H1 (cell line): ENCODE measurements around the gene PITPNC1.

ENCODE experiments used
- CTCF ChIP-seq, 3 experiments: IDR thresholded peaks; 1 replicate in 2 of 3; 2 replicates in 1 of 3; pipeline versions ENCODE4 v1.5.1 to v1.6.1; 2011; ENCODE audit warnings: low read length in 3 of 3, mild to moderate bottlenecking in 3 of 3, inconsistent platforms in 2 of 3, low read depth in 1 of 3, moderate library complexity in 1 of 3; ENCODE audit not compliant: insufficient read depth in 1 of 3; ENCODE audit errors: control extremely low read depth in 1 of 3
- GABPA ChIP-seq: IDR thresholded peaks from 2 replicates; pipeline ENCODE4 v1.6.1; 2011; ENCODE audit warnings: mild to moderate bottlenecking, low read length, moderate library complexity, borderline replicate concordance; ENCODE audit not compliant: insufficient read depth

- no peak for TF ChIP-seq GABPA
- TF ChIP-seq CTCF (IDR thresholded peaks at IDR 0.05; ENCODE audit: control extremely low read depth in 1 of 3, insufficient read depth in 1 of 3, low read depth in 1 of 3, low read length in 3 of 3), result no peak
Observed at GRCh38 chr17:67369676-67370075, 7.4 kb upstream of the PITPNC1 start.
